GM23248 (cell line): ENCODE data around the gene BOD1.

ENCODE experiments used
- EZH2 ChIP-seq: fragments of 200-600 bp; sonication (generic); IDR thresholded peaks from 2 replicates; pipeline ENCODE4 v1.6.1; 2018; ENCODE audit warnings: antibody characterized with exemption, mild to moderate bottlenecking; ENCODE audit not compliant: insufficient read depth, poor library complexity, severe bottlenecking
- EZH2phosphoT487 ChIP-seq: fragments of 200-600 bp; sonication (generic); IDR thresholded peaks from 2 replicates; pipeline ENCODE4 v1.6.1; 2018; ENCODE audit warnings: antibody characterized with exemption, moderate library complexity, mild to moderate bottlenecking, low read depth; ENCODE audit not compliant: insufficient read depth

DNA sequence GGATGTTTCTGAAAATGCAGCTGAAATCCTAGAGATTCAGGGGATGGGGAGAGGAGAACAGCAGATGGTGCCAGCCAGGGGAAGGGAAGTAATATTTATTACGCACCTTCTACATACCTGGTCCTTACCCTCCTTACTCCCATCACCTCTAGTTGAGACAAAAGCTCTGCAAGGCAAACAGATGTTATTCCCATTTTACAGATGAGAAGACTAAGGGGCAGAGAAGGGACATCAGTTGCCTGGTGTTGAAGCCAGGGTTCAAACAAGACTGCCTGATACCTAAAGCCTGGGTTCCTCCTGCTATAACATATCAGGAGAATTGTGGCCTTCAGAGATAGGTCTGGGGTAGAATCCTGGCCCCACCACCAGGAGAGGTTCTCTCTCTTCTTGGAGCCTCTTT lies 7.3 kb upstream of the BOD1 start:
- TF ChIP-seq EZH2 (no peak), EZH2phosphoT487 (no peak)
